Fibroblast of mammary gland (primary cell): ENCODE results near the gene NRG3.

Experiments
- DNase-seq: peaks from one replicate; pipeline ENCODE4 v3.0.0-alpha.2; 2010; ENCODE audit warnings: low read depth
- H3K4me3 ChIP-seq: 2 replicates; pipeline ENCODE4 v1.5.1; 2011; ENCODE audit warnings: low read depth, mild to moderate bottlenecking, low read length, moderate library complexity; ENCODE audit not compliant: control insufficient read depth
- CTCF ChIP-seq: conservative IDR thresholded peaks from 2 replicates; pipeline ENCODE4 v1.5.1; 2011; ENCODE audit warnings: low read depth, low read length, inconsistent platforms; ENCODE audit not compliant: control insufficient read depth, insufficient read depth

Gene NRG3

GRCh38 chr10:82887488-82887887 is 1012.5 kb downstream of the NRG3 start:
- no peak for TF ChIP-seq CTCF
- DNase-seq: no peak
- H3K4me3 ChIP-seq: no peak overlapping the region

GRCh38 chr10:82888809-82889455 is 1013.9 kb downstream of the NRG3 start:
- no peak for DNase-seq
- TF ChIP-seq CTCF: no peak
- H3K4me3 ChIP-seq: no peak overlapping the region

GRCh38 chr10:82889728-82890127 is 1014.7 kb downstream of the NRG3 start:
- no peak overlapping the region for H3K4me3 ChIP-seq
- no peak for DNase-seq
- TF ChIP-seq CTCF: no peak

GRCh38 chr10:82890573-82890972 is 1015.6 kb downstream of the NRG3 start:
- no peak overlapping the region for H3K4me3 ChIP-seq
- TF ChIP-seq CTCF: no peak
- no peak for DNase-seq

- no peak overlapping the region for H3K4me3 ChIP-seq
- TF ChIP-seq CTCF: no peak
- DNase-seq: no peak
Measured at GRCh38 chr10:82908096-82908495, 1033.1 kb downstream of the NRG3 start.

- no peak for TF ChIP-seq CTCF
- no peak overlapping the region for H3K4me3 ChIP-seq
- no peak for DNase-seq
Measured at GRCh38 chr10:82908751-82909150, 1033.8 kb downstream of the NRG3 start.

GRCh38 chr10:82910301-82910700 is 1035.3 kb downstream of the NRG3 start:
- no peak for TF ChIP-seq CTCF
- H3K4me3 ChIP-seq: no peak overlapping the region
- DNase-seq: no peak
